ENCODE measurements around the gene TBCD.

The TBCD gene

GRCh38 chr17:82973456-82974135 lies 221.7 kb downstream of the TBCD start:
- TF ChIP-seq CTCF (IDR thresholded peaks at IDR 0.05) = no peak
- TF ChIP-seq ZFX (IDR thresholded peaks at IDR 0.05; ENCODE audit: borderline replicate concordance) = no peak

GRCh38 chr17:82974136-82974952 lies 222.5 kb downstream of the TBCD start:
- TF ChIP-seq CTCF (IDR thresholded peaks at IDR 0.05) = no peak
- no peak for TF ChIP-seq ZFX (IDR thresholded peaks at IDR 0.05; ENCODE audit: borderline replicate concordance)
- H3K27ac ChIP-seq = no peak overlapping the region

More at GRCh38 chr17:82973456-82974135, 221.7 kb downstream of the TBCD start:
- H3K27ac ChIP-seq = no peak overlapping the region

GRCh38 chr17:82976982-82977488 lies 225.2 kb downstream of the TBCD start:
- no peak overlapping the region for H3K27ac ChIP-seq
- TF ChIP-seq ZFX (IDR thresholded peaks at IDR 0.05; ENCODE audit: borderline replicate concordance) (no peak), CTCF (IDR thresholded peaks at IDR 0.05) (no peak)

- TF ChIP-seq CTCF (IDR thresholded peaks at IDR 0.05) (no peak), ZFX (IDR thresholded peaks at IDR 0.05; ENCODE audit: borderline replicate concordance) (no peak)
Measured at GRCh38 chr17:82977606-82978005, 225.7 kb downstream of the TBCD start.

GRCh38 chr17:82978765-82979349 lies 227.0 kb downstream of the TBCD start:
- no peak for TF ChIP-seq CTCF (IDR thresholded peaks at IDR 0.05)
- no peak for TF ChIP-seq ZFX (IDR thresholded peaks at IDR 0.05; ENCODE audit: borderline replicate concordance)
- H3K27ac ChIP-seq = no peak overlapping the region

More at GRCh38 chr17:82977606-82978005, 225.7 kb downstream of the TBCD start:
- H3K27ac ChIP-seq = no peak overlapping the region

GRCh38 chr17:82979718-82980117 lies 227.9 kb downstream of the TBCD start:
- TF ChIP-seq CTCF (IDR thresholded peaks at IDR 0.05) (no peak), ZFX (IDR thresholded peaks at IDR 0.05; ENCODE audit: borderline replicate concordance) (no peak)
- H3K27ac ChIP-seq = no peak overlapping the region

Data from 22Rv1 (cell line).